Progenitor cell of endocrine pancreas (in vitro differentiated cells): ENCODE data around the gene SEMA4C. TPM values are rescaled to one million over a fixed set of nuclear protein-coding genes. Genes with fewer than 3 reads are reported as not detected.

Experiments used
- DNase-seq: peaks from one replicate; pipeline ENCODE4 v3.0.0; 2021; ENCODE audit warnings: low spot score; ENCODE audit not compliant: unreplicated experiment
- H3K27ac Mint-ChIP-seq: 2 replicates; pipeline ENCODE4 v1.8.0; 2021; ENCODE audit warnings: mild to moderate bottlenecking, moderate library complexity, mixed read lengths
- H3K27me3 Mint-ChIP-seq: 2 replicates; pipeline ENCODE4 v1.8.0; 2021; ENCODE audit warnings: mixed read lengths
- H3K36me3 Mint-ChIP-seq: 2 replicates; pipeline ENCODE4 v1.8.0; 2022; ENCODE audit warnings: mixed read lengths; ENCODE audit not compliant: insufficient read depth
- H3K4me1 Mint-ChIP-seq: 2 replicates; pipeline ENCODE4 v1.8.0; 2021; ENCODE audit warnings: low read depth, mixed read lengths
- H3K4me3 Mint-ChIP-seq: 2 replicates; pipeline ENCODE4 v1.8.0; 2021; ENCODE audit warnings: low read depth, mild to moderate bottlenecking, moderate library complexity, mixed read lengths
- H3K9me3 Mint-ChIP-seq: 2 replicates; pipeline ENCODE4 v1.8.0; 2021; ENCODE audit warnings: low read depth, mixed read lengths
- CTCF ChIP-seq: fragments of 200-600 bp; sonication (generic); IDR thresholded peaks from one replicate; pipeline ENCODE4 v1.5.0; 2021; ENCODE audit warnings: antibody characterized with exemption, mild to moderate bottlenecking; ENCODE audit not compliant: unreplicated experiment
- total RNA-seq: library from RNA; stranded (reverse); gene quantifications from 2 replicates; pipeline ENCODE4 v1.2.1, GENCODE V29; 2021

Gene SEMA4C
- total RNA-seq, 1 donor from 2014 or later = 75.0 TPM

GRCh38 chr2:96828436-96828835 is 41.4 kb downstream of the SEMA4C start:
- Mint-ChIP-seq H3K36me3 (peaks cover 24% of the 10 kb centered on the region), H3K4me3 (no peak overlapping the region), H3K4me1 (peaks cover 29% of the 10 kb centered on the region), H3K9me3 (no peaks in the 10 kb centered on the region), H3K27ac (no peak overlapping the region), H3K27me3 (no peaks in the 10 kb centered on the region)
- no peak for DNase-seq
- no peak for TF ChIP-seq CTCF

GRCh38 chr2:96826546-96827278 is 43.2 kb downstream of the SEMA4C start:
- no peak for TF ChIP-seq CTCF
- DNase-seq = no peak
- no peaks in the 10 kb centered on the region for H3K9me3 Mint-ChIP-seq
- H3K4me3 Mint-ChIP-seq = no peak overlapping the region
- H3K27me3 Mint-ChIP-seq = no peaks in the 10 kb centered on the region
- no peak overlapping the region for H3K27ac Mint-ChIP-seq
- H3K4me1 Mint-ChIP-seq = peaks cover 17% of the 10 kb centered on the region
- peaks cover 26% of the 10 kb centered on the region for H3K36me3 Mint-ChIP-seq

GRCh38 chr2:96825057-96825456 is 44.8 kb downstream of the SEMA4C start:
- Mint-ChIP-seq H3K4me3 (no peak overlapping the region), H3K4me1 (peaks cover 27% of the 10 kb centered on the region), H3K9me3 (no peaks in the 10 kb centered on the region), H3K27me3 (no peaks in the 10 kb centered on the region), H3K36me3 (peaks cover 22% of the 10 kb centered on the region), H3K27ac (no peak overlapping the region)
- DNase-seq = no peak
- no peak for TF ChIP-seq CTCF

- Mint-ChIP-seq H3K36me3 (peaks cover 18% of the 10 kb centered on the region), H3K4me1 (peaks cover 35% of the 10 kb centered on the region)
Measured at GRCh38 chr2:96824079-96824870, 45.6 kb downstream of the SEMA4C start.

GRCh38 chr2:96823198-96823597 is 46.7 kb downstream of the SEMA4C start:
- H3K4me1 Mint-ChIP-seq = peaks cover 46% of the 10 kb centered on the region

More at GRCh38 chr2:96824079-96824870, 45.6 kb downstream of the SEMA4C start:
- DNase-seq = no peak
- no peak overlapping the region for H3K27ac Mint-ChIP-seq
- H3K27me3 Mint-ChIP-seq = no peaks in the 10 kb centered on the region
- no peak overlapping the region for H3K4me3 Mint-ChIP-seq
- no peak for TF ChIP-seq CTCF
- no peaks in the 10 kb centered on the region for H3K9me3 Mint-ChIP-seq

More at GRCh38 chr2:96823198-96823597, 46.7 kb downstream of the SEMA4C start:
- H3K9me3 Mint-ChIP-seq = no peaks in the 10 kb centered on the region
- no peak for TF ChIP-seq CTCF
- H3K27ac Mint-ChIP-seq = no peak overlapping the region
- H3K36me3 Mint-ChIP-seq = peaks cover 13% of the 10 kb centered on the region
- no peak overlapping the region for H3K4me3 Mint-ChIP-seq
- no peaks in the 10 kb centered on the region for H3K27me3 Mint-ChIP-seq
- no peak for DNase-seq
